Left lung (tissue), 10 donors: Measurements from ENCODE around the gene ZNF281. TPM values are rescaled to one million over a fixed set of nuclear protein-coding genes. Genes with fewer than 3 reads are reported as not detected.

ENCODE experiments used
- ATAC-seq: fragments of 200-7000 bp; cut with Tn5 transposase; one replicate; pipeline ENCODE4 v1.9.1; 2020; ENCODE audit warnings: moderate library complexity
- DNase-seq, 4 donors: peaks; one replicate each; pipeline ENCODE4 v3.0.0-alpha.2; 2013 to 2020
- H3K27ac ChIP-seq, 2 donors: fragments of 200-600 bp; sonication (generic) in 1 of 2; one replicate each; pipeline versions ENCODE4 v1.5.0 to v1.8.0; 2020 to 2021
- H3K27me3 ChIP-seq, 2 donors: fragments of 200-600 bp; sonication (generic) in 1 of 2; one replicate each; pipeline versions ENCODE4 v1.5.0 to v1.8.0; 2020 to 2021
- H3K36me3 ChIP-seq, 2 donors: fragments of 200-600 bp; sonication (generic) in 1 of 2; one replicate each; pipeline versions ENCODE4 v1.5.0 to v1.8.0; 2020 to 2021
- H3K4me1 ChIP-seq, 2 donors: fragments of 200-600 bp; one replicate each; pipeline ENCODE4 v1.8.0; 2021
- H3K4me3 ChIP-seq, 2 donors: fragments of 200-600 bp; sonication (generic) in 1 of 2; one replicate each; pipeline versions ENCODE4 v1.5.0 to v1.8.0; 2020 to 2021; ENCODE audit warnings: mild to moderate bottlenecking in 1 of 2
- H3K9me3 ChIP-seq, 2 donors: fragments of 200-600 bp; sonication (generic) in 1 of 2; one replicate each; pipeline versions ENCODE4 v1.5.0 to v1.8.0; 2020 to 2021
- intact Hi-C, 2 donors: fragments of 100-400 bp; cut with DNase I; formaldehyde crosslinking; loops; one replicate each; pipeline versions ENCODE4 v1.11.2 to v1.14.2; 2022
- polyA plus RNA-seq, 6 donors: library from polyadenylated mRNA; unstranded; fragments of 120-200 nt; gene quantifications; one replicate each; pipeline ENCODE4 v1.2.1, GENCODE V29; 2013; ENCODE audit not compliant: insufficient read length in 6 of 6
- total RNA-seq, 2 donors: library from RNA; stranded (reverse); fragmentation: NEBNext Ultra II Directional; extraction: Animal tissue kit (Norgen Biotek cat#: 25700); gene quantifications; one replicate each; pipeline ENCODE4 v1.2.1, GENCODE V29; 2021
- TF ChIP-seq, protein P1 (sequence below), 2 donors: fragments of 200-600 bp; sonication (generic) in 1 of 2; IDR thresholded peaks; one replicate each; pipeline versions ENCODE4 v1.5.0 to v1.8.0; 2021; ENCODE audit warnings: antibody characterized with exemption in 2 of 2
- donor health status: DM: no; HTN: yes; CAD: no.
- donor health status: DM: no; HTN: no; CAD: no.

ZNF281 gene
- total and polyA plus RNA-seq, 8 donors, result 18.1 to 28.9 (median 26.3) TPM

DNA sequence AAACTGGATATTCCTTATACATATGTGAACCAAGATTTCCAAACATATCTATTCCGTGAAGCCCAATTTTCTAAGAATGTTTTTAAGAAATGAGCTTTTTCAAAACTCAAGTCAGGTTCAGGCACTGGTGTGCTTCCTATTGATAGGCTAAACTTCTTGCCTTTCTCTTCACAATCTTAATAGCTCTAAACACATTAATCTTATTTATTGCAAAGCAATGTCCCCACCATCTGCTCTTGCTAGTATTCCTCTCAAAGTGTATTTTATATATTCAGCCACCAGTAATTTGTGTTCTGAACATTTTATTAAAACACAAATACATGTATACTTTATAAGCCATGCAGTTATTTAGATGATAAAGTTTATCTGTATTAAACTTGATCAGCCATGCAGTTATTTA is 11.5 kb downstream of the ZNF281 start:
- Histone ChIP-seq H3K4me1 (peaks cover 0 to 19% of the 10 kb centered on the region in 2 donors), H3K4me3 (no peak overlapping the region), H3K27me3 (no peaks in the 10 kb centered on the region), H3K9me3 (no peaks in the 10 kb centered on the region), H3K27ac (no peak overlapping the region), H3K36me3 (peaks cover 0 to 5% of the 10 kb centered on the region in 2 donors)
- TF ChIP-seq, protein P1, sequence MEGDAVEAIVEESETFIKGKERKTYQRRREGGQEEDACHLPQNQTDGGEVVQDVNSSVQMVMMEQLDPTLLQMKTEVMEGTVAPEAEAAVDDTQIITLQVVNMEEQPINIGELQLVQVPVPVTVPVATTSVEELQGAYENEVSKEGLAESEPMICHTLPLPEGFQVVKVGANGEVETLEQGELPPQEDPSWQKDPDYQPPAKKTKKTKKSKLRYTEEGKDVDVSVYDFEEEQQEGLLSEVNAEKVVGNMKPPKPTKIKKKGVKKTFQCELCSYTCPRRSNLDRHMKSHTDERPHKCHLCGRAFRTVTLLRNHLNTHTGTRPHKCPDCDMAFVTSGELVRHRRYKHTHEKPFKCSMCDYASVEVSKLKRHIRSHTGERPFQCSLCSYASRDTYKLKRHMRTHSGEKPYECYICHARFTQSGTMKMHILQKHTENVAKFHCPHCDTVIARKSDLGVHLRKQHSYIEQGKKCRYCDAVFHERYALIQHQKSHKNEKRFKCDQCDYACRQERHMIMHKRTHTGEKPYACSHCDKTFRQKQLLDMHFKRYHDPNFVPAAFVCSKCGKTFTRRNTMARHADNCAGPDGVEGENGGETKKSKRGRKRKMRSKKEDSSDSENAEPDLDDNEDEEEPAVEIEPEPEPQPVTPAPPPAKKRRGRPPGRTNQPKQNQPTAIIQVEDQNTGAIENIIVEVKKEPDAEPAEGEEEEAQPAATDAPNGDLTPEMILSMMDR (IDR thresholded peaks at IDR 0.05), result no peak
- ATAC-seq (no peak), DNase-seq (no peak)
- intact Hi-C loops, result no loop called here

DNA sequence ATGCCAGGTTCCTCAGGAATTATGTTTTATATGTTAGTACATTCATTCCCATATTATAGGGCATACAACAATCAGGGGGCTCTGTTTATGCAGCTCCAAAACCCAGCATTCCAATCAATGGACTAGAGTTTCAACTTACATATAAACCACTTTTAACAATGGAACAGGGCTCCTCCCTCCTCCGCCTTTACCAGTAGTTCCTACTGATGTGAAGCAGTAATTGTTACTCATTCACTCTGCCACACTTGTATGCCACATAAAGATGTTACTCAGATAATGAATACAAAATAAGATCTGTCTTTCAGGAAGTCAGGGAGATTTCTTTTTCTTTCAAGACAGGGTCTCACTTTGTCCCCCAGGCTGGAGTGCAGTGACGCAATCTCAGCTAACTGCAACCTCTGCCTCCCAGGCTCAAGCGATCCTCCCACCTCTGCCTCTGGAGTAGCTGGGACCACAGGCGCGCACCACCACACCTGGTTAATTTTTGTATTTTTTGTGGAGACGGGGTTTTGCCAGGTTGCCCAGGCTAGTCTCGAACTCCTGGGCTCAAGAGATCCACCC is 17.1 kb downstream of the ZNF281 start:
- H3K9me3 ChIP-seq, result no peaks in the 10 kb centered on the region
- DNase-seq (no peak), ATAC-seq (no peak)
- TF ChIP-seq, protein P1 (IDR thresholded peaks at IDR 0.05), result no peak
- H3K4me3 ChIP-seq, result no peak overlapping the region
- no peak overlapping the region for H3K27ac ChIP-seq
- H3K4me1 ChIP-seq, result peaks cover 0 to 10% of the 10 kb centered on the region in 2 donors
- no peaks in the 10 kb centered on the region for H3K27me3 ChIP-seq
- intact Hi-C loops, result no loop called here
- H3K36me3 ChIP-seq, result peaks cover 0 to 5% of the 10 kb centered on the region in 2 donors

DNA sequence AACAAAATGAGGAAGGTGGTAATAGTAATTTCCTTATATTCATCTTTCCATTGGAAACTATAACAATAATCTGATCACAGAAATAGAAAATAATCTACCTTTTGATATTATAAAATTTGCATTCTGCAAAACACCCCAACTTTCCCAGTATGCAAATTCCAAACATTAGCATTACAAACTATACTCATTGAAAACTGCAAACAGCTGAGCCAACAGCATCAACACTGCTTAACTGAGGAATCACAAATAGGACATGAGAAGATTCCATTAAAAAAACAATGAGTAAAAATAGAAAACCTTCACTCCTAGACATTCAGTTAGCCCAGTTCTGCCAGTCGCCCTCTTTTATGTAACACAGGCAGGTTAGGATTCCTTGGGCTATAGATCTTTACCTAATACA is 18.1 kb downstream of the ZNF281 start:
- H3K9me3 ChIP-seq, result no peaks in the 10 kb centered on the region
- H3K27me3 ChIP-seq, result no peaks in the 10 kb centered on the region
- H3K27ac ChIP-seq, result no peak overlapping the region
- peaks cover 0 to 10% of the 10 kb centered on the region in 2 donors for H3K4me1 ChIP-seq
- H3K4me3 ChIP-seq, result no peak overlapping the region
- H3K36me3 ChIP-seq, result no peaks in the 10 kb centered on the region
- TF ChIP-seq, protein P1 (IDR thresholded peaks at IDR 0.05), result no peak
- ATAC-seq, result no peak
- DNase-seq, result no peak
- intact Hi-C loops, result no loop called here

DNA sequence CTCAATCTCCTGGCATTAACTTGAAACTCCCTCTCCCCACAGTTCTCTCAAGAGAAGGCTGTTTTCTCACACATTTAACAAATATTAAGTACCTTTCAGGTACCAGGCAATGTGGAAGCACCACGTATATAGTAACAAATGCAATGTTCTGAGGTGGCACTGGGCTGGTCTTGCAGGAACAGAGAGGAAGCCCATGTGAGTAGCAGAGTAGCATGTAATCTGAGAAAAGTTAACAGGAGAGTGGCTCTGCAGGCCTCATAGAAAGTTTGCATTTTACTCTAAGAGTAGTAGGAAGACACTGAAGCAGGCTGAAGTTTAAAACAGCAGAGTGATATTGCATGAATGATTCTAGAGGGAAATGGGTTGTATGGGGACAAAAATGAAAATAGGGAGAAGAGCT is 21.0 kb downstream of the ZNF281 start:
- TF ChIP-seq, protein P1 (IDR thresholded peaks at IDR 0.05), result no peak
- Histone ChIP-seq H3K9me3 (no peaks in the 10 kb centered on the region), H3K27ac (no peak overlapping the region), H3K4me1 (no peaks in the 10 kb centered on the region), H3K27me3 (no peaks in the 10 kb centered on the region), H3K4me3 (no peak overlapping the region), H3K36me3 (no peaks in the 10 kb centered on the region)
- intact Hi-C loops, result no loop called here
- no peak for DNase-seq
- ATAC-seq, result no peak

DNA sequence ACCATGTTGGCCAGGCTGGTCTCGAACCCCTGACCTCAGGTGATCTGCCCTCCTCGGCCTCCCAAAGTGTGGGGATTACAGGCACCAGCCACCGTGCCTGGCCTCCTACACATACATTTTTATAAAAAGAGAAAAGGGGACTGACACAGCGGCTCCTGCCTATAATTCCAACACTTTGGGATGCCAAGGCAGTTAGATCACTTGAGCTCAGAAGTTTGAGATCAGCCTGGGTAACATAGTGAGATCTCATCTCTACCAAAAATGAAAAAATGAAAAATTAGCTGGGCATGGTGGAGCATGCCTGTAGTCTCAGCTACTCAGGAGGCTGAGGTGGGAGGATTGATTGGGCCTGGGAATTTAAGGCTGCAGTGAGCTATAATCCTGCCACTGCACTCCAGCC is 23.4 kb downstream of the ZNF281 start:
- H3K4me3 ChIP-seq, result no peak overlapping the region
- no peaks in the 10 kb centered on the region for H3K27me3 ChIP-seq
- no peaks in the 10 kb centered on the region for H3K9me3 ChIP-seq
- DNase-seq (no peak), ATAC-seq (no peak)
- TF ChIP-seq, protein P1 (IDR thresholded peaks at IDR 0.05), result no peak
- intact Hi-C loops, result no loop called here
- H3K27ac ChIP-seq, result no peak overlapping the region
- no peaks in the 10 kb centered on the region for H3K4me1 ChIP-seq
- H3K36me3 ChIP-seq, result no peaks in the 10 kb centered on the region
